ENCODE measurements around the gene TES.
"Not testable (repeated sequence)": the region's sequence is repeated elsewhere in the genome, so short reads cannot be mapped to it uniquely, and the experiment has no call there.

Gene TES

DNA sequence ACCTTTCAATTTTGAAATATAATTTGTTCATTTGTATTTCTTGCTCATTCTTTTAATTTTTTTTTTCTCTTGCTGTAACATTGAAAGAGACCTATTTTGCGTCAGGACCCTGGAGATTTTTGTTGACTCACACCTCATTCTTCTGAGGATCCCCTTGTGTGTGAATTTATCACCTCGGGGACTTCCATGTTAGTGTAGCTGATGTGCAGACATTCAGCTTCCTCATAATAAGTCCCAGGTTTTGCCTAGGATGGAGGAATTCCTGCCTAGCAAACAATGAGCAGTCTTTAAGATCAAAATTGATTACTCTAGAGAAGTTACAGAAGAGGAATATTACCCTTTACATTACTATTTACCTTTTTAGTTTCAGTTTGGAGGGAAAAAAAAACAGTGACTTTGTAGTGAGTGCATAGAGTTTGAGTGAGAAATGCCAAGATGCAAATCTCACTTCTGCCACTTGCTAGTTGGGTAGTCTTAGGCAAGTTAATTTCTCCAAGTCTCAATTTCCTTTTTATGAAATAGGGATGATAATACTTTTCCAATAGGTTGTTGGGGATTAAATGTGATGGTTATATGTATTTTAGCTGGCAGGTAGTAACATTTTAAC is 14.3 kb downstream of the TES start:
- no peak for DNase-seq

GRCh38 chr7:116225860-116226259 is 15.5 kb downstream of the TES start:
- no peak for DNase-seq

DNA sequence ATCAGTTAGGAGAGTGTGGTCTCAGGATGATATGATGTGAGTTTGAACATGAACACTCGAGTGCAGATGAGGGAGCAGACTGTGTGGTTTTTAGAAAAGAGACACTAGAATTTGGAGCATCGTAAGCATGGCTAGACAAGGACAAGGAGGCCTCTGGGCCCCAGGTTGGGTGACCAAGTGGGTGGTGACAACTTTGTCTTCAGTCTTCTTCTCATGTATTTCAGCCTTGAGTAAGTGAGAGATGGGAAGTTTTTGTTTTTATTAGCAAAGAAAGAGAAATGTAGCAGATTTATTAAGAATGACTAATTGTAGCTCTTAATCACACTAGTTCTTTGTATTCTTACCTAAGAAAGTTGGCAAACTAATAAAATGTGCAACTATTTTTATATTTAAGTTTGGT is 16.3 kb downstream of the TES start:
- DNase-seq: no peak

GRCh38 chr7:116227678-116228239 is 17.4 kb downstream of the TES start:
- no peak for DNase-seq

DNA sequence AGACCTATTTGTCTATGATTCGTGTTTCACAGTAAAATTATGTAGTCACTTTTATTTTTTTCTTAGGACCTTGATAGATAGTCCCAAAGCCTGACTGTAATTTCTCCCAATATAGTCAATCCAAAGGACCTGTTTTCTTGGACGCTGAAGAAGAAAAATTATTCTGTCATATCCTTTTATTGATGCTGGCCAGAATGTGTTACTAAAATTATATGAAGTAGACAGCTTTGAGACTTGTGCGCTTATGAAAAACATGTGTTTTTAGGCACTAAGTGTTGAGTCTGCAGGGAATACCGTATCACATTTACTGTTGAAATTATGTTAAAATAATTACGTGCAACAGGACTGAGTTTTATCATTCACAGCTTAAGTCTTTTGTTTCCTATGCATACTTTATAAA is 17.9 kb downstream of the TES start:
- no peak for DNase-seq

DNA sequence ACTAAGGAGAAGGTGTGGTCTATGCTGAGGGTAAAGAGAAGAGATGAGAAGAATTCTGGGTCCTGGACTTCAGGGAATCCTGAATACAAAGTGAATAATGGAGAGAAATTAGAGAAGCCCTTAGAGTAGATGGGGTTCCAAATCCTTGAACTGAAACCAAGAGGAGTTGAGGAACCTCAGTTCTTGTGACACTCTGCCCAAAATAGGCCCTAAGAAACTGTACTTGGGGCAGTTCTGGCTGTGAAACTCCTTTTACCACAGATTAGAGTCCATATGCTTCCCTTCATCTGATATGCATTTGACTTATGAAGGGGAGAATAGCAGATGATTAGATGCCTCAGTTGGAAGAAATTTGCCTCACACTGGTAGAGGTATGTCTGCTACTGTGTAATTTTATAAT is 19.0 kb downstream of the TES start:
- DNase-seq: no peak

- DNase-seq: no peak
Observed at GRCh38 chr7:116230191-116231005, 20.1 kb downstream of the TES start.

DNA sequence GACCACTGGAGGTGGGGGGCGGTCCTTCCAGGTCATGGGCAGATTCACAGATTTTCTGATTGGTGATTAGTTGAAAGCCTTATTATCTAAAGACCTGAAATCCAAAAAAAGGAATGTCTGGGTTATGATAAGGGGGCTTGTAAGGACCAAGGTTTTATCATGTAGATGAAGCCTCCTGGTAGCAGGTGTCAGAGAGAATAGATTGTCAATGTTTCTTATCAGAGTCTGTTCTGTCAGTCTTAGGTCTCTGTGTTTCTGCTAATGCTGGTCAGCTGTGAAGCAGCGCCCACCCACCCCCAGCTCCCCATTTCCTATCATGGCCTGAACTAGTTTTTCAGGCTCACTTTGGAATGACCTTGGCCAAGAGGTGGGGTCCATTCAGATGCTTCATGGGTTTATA is 21.2 kb downstream of the TES start:
- no peak for DNase-seq

GRCh38 chr7:116231949-116232348 is 21.6 kb downstream of the TES start:
- DNase-seq: no peak

GRCh38 chr7:116232350-116232749 is 22.0 kb downstream of the TES start:
- no peak for DNase-seq

DNA sequence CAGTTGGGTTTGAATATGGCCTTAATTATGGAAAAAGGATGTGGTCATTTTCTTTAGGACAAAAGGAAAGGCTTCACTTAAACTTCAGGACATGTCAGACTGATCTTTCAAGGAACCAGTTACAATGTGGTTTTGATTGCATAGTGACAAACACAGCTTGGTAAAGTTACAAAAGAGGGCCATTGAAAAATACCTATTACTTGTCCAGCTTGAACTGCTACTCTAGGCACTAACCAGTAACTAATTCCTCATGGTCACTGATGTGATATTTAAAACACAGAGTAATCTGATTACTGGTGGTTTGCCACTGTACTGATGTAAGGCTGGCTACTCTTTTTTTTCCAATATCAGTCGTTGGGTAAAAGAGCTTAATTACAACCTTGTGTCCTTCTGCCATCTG is 22.6 kb downstream of the TES start:
- DNase-seq: no peak

- no peak for DNase-seq
Observed at GRCh38 chr7:116234517-116235200, 24.3 kb downstream of the TES start.

GRCh38 chr7:116235380-116235779 is 25.0 kb downstream of the TES start:
- no peak for DNase-seq

DNA sequence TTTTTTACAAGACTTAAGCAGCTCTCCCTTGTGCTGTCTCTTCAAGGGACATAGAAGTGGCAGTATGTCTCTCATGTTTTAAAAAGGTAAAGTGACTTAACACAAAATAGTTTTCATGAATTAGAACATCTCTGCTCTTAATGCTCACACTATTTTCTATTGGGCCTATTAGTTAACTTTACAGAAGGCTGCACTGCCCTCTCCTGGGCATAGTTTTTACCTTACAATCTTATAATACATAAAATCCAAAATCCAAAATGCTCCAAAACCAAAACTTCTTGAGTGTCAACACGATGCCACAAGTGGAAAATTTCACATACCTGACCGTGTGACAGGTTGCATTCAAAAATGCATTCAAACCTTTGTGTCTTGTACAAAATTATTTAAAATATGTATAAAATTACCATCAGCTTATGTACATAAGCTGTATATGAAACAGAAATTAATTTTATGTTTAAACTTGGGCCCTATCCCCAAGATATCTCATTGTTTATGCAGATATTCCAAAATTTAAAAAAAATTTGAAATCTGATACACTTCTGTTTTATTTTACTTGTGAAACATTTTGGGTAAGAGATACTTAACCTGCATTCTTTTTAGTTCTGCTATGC is 25.8 kb downstream of the TES start:
- no peak for DNase-seq

DNA sequence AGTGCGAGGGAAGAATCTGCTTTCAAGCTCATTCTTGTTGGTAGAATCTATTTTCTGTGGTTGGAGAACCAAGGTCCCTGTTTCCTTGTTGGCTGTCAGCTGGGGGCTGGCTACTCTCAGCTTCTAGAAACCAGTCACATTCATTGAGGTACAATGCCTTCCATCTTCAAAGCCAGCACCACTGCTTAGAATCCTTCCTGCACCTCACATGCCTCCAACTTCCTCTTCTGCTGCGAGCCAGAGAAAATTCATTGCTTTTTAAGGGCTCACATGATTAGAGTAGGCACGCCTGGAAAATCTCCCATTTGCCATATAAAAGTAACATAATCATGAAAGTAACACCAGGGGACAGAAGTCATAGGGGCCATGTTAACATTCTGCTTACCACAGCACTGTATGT is 28.7 kb downstream of the TES start:
- DNase-seq: no peak

DNA sequence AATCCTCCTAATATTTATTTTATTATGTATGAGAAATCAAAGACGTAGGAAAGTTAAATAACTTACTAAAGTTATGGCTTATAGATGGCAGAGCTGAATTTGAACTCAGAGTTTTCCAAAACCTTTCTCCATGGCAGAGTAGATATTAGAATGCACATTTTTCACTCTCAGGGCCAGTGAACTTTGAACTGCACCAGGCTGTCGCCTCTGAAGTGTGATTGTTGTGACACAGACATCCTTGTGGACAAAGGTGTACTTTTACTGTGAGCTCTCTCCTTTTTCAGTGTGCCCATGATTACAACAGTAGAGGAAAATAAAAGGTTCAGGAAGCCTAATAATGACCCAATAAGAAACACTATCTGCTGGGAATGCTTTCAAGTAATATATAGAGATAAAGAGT is 29.1 kb downstream of the TES start:
- no peak for DNase-seq

DNA sequence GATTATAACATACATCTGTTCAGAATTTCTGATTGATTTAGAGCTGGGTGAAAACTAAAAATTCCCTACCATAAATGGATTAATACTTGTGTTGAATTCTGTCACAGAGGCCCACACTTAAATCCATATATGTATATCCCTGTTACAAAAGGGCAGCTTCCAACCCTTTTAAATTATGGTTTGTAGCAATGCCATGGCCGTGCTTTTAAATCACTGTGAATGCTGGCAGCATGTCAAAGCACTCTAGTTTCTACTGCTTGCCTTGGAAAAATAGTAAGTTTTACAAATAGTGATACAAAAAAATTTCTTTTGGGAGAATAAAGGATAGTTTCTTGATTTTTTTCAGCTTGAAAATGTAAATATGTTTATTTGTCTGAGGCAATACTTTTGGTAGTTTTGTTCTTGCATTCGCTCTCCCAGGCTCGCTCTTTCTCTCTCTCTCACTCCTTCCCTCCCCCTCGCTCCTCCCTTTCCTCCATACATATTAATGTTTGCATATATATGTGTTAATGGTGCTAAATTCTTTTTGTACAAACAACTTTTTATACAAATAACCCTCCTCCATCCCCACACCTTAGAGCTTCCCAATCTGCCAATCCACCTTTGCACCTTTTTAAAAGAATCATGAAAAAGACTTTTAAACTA is 29.8 kb downstream of the TES start:
- DNase-seq: no peak

GRCh38 chr7:116241291-116241690 is 31.0 kb downstream of the TES start:
- no peak for DNase-seq

- no peak for DNase-seq
Observed at GRCh38 chr7:116242178-116242577, 31.8 kb downstream of the TES start.

GRCh38 chr7:116242759-116243158 is 32.4 kb downstream of the TES start:
- no peak for DNase-seq

- DNase-seq: not testable (repeated sequence)
Observed at GRCh38 chr7:116244803-116245202, 34.5 kb downstream of the TES start.

- no peak for DNase-seq
Observed at GRCh38 chr7:116246357-116246756, 36.0 kb downstream of the TES start.

All from T1000 (cell line).